IPS-15b (cell line): ENCODE measurements around the gene DHRSX.
A peak's percentile ranks its signal among the peaks of the same experiment; 100 is the strongest.
"Not testable (repeated sequence)": the region's sequence is repeated elsewhere in the genome, so short reads cannot be mapped to it uniquely, and the experiment has no call there.

Experiments used
- H3K27me3 ChIP-seq: one replicate; pipeline ENCODE4 v1.6.1; 2013; ENCODE audit warnings: low read length; ENCODE audit not compliant: control insufficient read depth, insufficient read depth
- H3K36me3 ChIP-seq: one replicate; pipeline ENCODE4 v1.6.1; 2013; ENCODE audit warnings: low read length; ENCODE audit not compliant: control insufficient read depth, insufficient read depth
- H3K4me1 ChIP-seq: one replicate; pipeline ENCODE4 v1.6.1; 2013; ENCODE audit warnings: mild to moderate bottlenecking, low read length; ENCODE audit not compliant: control insufficient read depth, insufficient read depth
- H3K4me3 ChIP-seq: one replicate; pipeline ENCODE4 v1.5.1; 2013; ENCODE audit warnings: low read depth, low read length
- H3K9ac ChIP-seq: one replicate; pipeline ENCODE4 v1.6.1; 2013; ENCODE audit warnings: low read depth, mild to moderate bottlenecking, low read length
- H3K9me3 ChIP-seq: one replicate; pipeline ENCODE4 v1.6.1; 2013; ENCODE audit warnings: mild to moderate bottlenecking, low read length; ENCODE audit not compliant: control insufficient read depth, insufficient read depth

The DHRSX gene

DNA sequence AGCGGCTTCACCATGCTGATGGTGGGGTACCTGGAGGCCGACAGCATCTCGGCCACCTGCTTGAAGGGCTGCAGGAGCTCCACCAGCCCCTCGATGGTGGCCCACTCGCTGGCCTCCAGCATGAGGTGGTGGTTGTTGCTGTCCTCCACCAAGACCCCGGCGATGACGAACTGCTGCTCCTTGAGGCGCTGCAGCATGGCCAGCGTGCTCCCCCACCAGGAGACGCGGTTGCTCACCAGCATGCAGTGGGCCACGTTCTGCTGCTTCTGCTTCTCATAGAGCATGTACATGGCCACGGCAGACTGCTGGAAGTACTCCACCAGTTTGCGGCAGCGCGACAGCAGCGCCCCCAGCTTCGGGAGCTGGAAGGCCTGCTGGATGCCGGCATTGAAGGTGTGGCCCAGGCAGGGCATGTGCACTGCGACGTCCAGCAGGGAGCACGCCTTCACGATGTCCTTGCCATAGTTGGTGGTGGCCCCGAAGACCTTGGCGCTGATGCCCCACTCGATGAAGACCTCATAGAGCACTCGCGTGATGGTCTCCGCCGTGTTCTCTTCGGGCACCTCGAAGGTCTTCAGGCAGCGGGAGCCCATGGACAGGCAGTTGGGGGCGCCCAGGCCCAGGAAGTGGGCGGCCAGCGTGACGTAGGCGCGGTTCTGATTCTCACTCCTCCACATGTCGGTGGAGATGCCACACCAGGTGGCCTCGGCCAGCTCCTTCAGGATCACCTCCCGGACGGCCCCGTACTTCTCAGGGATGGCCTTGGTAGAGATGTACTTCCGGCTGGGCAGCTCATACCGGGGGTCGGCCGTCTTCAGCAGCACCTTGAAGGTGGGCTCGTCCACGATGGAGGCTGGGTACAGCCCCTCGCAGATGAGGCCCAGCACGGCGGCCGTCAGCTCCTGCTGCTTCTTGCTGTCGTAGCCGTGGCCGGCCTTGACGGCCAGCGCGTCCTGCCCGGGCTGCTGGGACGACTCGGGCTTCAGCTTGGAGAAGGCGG lies 11.0 kb downstream of the DHRSX start:
- no peak overlapping the region for H3K9ac ChIP-seq
- H3K4me1 ChIP-seq: peaks cover 5% of the 10 kb centered on the region
- no peaks in the 10 kb centered on the region for H3K27me3 ChIP-seq
- H3K4me3 ChIP-seq: no peak overlapping the region
- H3K9me3 ChIP-seq: no peaks in the 10 kb centered on the region
- peaks cover 34% of the 10 kb centered on the region for H3K36me3 ChIP-seq

DNA sequence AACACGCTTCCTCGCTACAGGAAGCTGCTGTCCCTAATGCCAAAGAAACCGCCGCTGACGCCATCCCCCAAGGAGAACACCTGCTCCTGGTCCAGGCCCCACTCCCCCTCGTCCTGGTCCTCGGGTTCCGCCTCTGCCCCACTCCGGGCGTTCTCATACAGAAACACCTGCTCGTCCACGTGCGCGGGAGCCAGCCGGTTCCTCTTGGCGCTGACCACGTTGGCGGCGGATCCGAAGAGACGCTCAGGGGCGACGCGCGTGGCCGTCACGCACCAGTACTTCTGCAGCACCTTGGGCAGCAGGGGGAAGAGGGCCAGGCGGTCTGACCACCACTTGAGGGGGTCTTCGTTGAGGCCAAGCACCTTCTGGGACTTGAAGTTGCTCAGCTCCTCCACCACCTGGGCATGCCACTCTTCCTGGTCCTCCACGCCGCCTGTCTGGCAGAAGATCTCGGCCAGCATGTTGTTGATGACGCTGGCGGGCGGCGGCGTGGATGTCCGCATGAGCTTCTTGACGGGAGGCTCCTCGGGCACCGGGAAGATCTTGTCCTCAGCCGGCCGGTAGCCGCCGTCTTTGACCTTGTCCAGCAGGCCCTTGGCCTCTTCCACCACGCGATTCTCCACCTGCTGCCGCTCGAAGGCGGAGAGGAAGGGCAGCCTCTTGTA lies 12.0 kb downstream of the DHRSX start:
- Histone ChIP-seq H3K4me3 (no peak overlapping the region), H3K4me1 (peaks cover 5% of the 10 kb centered on the region), H3K9me3 (no peaks in the 10 kb centered on the region), H3K27me3 (no peaks in the 10 kb centered on the region), H3K36me3 (peaks cover 34% of the 10 kb centered on the region), H3K9ac (no peak overlapping the region)

DNA sequence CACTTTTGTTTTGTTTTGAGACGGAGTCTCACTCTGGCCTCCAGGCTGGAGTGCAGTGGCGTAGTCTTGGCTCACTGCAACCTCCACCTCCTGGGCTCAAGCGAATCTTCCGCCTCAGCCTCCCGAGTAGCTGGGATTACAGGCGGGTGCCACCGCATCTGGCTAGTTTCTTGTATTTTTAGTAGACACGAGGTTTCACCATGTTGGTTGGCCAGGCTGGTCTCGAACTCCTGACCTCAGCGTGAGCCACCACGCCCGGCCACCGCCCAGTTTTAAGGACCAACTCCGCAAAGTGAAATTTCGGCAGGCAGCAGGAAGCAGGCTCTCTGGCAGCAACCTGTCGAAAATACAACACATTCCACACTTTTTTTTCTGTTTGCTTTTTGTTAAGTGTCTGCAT lies 13.4 kb downstream of the DHRSX start:
- Histone ChIP-seq H3K27me3 (no peaks in the 10 kb centered on the region), H3K36me3 (peaks cover 34% of the 10 kb centered on the region), H3K4me3 (no peak overlapping the region), H3K9ac (no peak overlapping the region), H3K4me1 (peaks cover 5% of the 10 kb centered on the region), H3K9me3 (no peaks in the 10 kb centered on the region)

DNA sequence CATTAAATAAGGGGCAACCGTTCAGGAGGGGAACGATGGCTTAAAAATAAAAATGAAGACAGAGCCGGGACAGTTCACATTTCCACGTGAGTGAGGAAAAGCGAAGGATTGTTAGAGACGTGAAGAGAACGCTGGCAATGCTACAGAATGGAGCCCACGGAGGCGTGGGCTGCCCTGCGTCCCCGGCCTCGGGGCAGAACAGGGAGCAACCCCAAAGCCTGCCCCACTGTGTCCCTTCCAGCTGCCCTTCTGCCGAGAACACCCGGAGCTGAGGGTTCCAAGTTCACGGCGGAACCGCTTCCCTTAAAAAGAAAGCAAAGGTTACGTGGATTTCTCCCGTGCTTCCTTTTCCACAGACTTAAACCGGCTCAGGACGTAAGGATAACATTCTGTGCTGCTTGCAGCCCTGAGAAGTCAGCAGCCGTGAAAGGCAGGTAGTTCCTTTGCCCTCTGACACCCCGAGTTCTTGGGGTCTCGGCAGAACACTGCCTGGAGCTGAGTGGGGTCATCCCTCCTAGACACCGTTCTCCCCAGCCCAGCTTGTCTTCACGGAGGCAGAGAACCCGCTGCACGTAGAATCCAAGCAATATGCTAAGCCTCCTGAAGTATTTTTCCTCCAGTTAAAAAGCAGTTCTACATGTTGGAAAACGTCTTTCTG lies 14.2 kb downstream of the DHRSX start:
- Histone ChIP-seq H3K4me3 (no peak overlapping the region), H3K36me3 (peaks cover 34% of the 10 kb centered on the region), H3K27me3 (no peaks in the 10 kb centered on the region), H3K4me1 (peaks cover 5% of the 10 kb centered on the region), H3K9ac (no peak overlapping the region), H3K9me3 (no peaks in the 10 kb centered on the region)

DNA sequence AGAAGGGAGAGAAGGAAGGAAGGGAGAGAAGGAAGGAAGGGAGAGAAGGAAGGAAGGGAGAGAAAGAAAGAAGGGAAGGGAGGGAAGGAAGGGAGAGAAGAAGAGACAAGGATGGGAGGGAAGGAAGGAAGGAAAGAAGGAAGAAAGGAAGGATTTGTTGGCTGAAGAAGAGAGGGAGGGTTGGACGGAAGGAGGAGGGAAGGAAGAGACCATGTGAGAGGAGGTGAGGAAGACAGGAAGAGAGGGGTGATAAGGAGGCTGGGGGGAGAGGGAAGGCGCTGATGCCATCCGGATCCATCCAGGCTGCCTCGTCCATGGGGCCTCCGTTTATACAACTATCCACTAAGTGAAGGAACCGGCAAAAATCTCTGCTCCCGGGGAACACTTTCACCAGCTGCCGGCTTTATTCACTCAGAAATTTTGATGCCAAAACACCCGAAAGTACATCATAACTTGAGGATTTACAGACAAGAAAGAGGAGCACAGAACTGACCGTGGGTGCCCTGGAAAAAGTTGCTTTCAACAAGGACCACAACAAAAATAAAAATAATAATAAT lies 14.9 kb downstream of the DHRSX start:
- no peak overlapping the region for H3K9ac ChIP-seq
- H3K4me3 ChIP-seq: no peak overlapping the region
- peaks cover 5% of the 10 kb centered on the region for H3K4me1 ChIP-seq
- peaks cover 33% of the 10 kb centered on the region for H3K36me3 ChIP-seq
- H3K27me3 ChIP-seq: no peaks in the 10 kb centered on the region
- no peaks in the 10 kb centered on the region for H3K9me3 ChIP-seq

DNA sequence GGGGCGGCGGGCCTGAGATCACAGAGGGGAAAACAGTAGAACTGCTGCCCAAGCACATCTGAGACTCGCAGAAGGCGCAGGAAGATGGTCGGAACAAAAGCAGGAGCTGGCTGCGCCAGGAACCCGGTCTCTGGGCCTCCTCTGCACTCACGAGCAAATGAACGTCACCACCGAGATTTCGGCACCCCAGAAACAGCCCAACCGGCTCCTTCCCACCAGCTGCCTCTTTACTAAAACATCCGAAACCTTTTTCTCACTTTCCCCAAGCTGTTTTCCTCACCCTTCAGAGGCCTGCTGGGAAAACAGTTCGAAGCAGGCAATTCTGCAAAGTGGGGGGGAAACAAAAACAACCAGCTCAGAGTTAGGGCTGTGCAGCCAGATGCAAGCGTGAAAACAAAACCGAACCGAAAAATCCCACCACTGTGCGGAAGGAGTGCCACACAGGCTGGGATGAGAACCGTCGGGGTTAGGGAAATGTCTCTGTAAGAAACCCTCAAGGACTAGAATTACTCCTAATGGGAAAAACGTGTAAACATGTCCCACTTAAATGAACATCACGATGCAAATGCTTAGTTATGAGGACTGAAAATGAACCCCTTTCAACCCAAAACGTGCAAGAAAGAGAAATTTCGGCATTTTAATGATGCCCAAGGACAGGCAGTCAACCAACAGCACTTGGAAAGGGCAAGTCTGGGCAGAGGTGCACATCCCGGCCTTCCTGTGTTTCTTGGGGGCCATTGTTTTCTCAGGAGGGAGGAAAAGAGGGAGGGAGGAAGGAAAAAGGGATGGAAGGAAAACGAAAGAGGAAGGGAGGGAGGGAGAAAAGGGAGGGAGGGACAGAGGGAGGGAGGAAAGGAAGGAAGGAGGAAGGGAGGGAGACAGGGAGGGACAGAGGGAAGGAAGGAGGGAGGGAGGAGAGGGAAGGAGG lies 15.8 kb downstream of the DHRSX start:
- H3K9me3 ChIP-seq: no peaks in the 10 kb centered on the region
- no peak overlapping the region for H3K4me3 ChIP-seq
- peaks cover 5% of the 10 kb centered on the region for H3K4me1 ChIP-seq
- H3K9ac ChIP-seq: peak overlapping the region; percentile 61
- peaks cover 25% of the 10 kb centered on the region for H3K36me3 ChIP-seq
- no peaks in the 10 kb centered on the region for H3K27me3 ChIP-seq

DNA sequence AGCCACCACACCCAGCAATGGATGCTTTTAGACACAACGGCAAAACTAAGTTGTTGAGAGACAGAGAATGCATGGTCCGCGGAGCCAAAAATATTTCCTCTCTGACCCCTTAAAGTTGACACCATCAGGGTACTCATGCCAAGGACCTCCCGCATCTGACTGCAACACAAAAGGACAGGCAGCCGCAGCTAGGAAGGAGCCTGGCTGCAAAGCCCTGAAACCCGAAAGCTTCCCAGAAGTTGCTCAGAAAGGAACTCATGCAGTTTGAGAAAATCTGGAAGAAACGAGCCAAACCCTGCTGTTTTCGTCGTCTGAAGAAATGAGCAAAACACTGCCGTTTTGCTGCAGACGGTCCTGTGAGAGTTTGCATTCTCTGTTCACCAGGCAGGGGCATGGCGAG lies 16.5 kb downstream of the DHRSX start:
- H3K9me3 ChIP-seq: no peaks in the 10 kb centered on the region
- H3K9ac ChIP-seq: peak overlapping the region; percentile 61
- peaks cover 18% of the 10 kb centered on the region for H3K36me3 ChIP-seq
- peaks cover 5% of the 10 kb centered on the region for H3K4me1 ChIP-seq
- H3K4me3 ChIP-seq: no peak overlapping the region
- H3K27me3 ChIP-seq: no peaks in the 10 kb centered on the region

DNA sequence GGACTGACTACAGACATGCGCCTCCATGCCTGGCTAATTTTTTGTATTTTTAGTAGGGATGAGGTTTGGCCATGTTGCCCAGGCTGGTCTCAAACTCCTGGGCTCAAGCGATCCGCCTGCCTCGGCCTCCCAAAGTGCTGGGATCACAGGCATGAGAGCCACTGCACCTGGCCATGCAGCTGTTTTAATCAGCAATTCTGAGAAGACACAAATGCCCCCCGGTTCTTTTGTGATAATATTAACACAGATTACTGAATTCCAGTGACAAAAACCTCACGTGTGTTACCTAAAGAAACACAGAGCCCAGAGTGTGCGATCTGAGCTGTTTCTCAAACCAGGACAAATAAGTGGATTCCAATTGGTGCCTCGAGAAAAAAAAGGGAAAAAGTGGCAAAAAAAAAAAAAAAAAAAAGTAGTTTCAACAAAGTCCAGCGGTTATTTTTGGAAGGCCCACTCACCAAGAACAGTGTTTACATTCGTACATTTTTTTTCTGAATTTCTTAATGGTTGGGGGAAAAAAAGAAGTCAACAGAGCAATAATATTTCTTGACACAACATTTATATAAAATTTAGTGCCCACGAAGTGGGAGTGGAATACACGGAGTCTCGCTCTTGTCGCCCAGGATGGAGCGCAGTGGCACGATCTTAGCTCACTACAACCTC lies 17.2 kb downstream of the DHRSX start:
- H3K36me3 ChIP-seq: peaks cover 10% of the 10 kb centered on the region
- H3K4me3 ChIP-seq: no peak overlapping the region
- no peak overlapping the region for H3K9ac ChIP-seq
- no peaks in the 10 kb centered on the region for H3K27me3 ChIP-seq
- H3K4me1 ChIP-seq: peaks cover 5% of the 10 kb centered on the region
- H3K9me3 ChIP-seq: no peaks in the 10 kb centered on the region

DNA sequence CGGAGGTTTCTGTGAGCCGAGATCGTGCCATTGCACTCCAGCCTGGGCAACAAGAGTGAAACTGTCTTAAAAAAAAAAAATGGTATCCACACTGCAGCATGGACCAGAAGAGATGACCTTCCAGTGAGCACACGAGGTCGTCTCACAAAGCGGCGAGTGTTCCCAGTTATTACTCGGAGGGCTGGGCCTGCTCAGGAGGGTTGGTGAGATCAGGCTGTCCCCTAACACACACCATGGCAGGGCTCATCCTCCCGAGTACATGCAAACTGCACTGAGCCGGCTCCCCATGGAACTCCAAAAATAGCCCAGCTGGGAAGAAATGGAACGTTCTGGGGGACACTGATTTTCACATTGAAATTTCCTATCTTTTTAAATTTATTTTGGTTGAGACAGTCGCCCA lies 19.2 kb downstream of the DHRSX start:
- not testable (repeated sequence) for H3K4me1 ChIP-seq, H3K4me3 ChIP-seq, H3K9me3 ChIP-seq, H3K27me3 ChIP-seq, H3K36me3 ChIP-seq, H3K9ac ChIP-seq

DNA sequence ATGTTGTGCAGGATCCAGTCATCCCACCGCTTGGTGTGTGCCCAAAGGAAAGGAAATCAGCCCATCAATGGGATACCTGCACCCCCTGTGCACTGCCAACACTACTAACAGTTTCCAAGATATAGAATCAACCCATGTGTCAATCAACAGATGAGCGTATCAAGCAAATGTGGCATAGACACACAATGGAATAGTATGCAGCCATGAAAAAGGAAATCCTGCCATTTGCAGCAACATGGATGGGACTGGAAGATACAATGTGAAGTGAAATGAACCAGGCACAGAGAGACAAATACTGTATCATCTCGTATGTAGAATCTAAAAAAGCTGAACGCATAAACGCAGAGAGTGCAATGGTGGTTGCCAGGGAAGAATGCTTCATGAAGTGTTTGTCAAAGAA lies 20.8 kb downstream of the DHRSX start:
- H3K27me3 ChIP-seq, H3K9ac ChIP-seq: not testable (repeated sequence)

More for the DNA sequence above, 20.8 kb downstream of the DHRSX start:
- not testable (repeated sequence) for H3K9me3 ChIP-seq, H3K36me3 ChIP-seq, H3K4me3 ChIP-seq, H3K4me1 ChIP-seq
